Activated CD4-positive, alpha-beta T cell treated with anti-CD3 and anti-CD28 coated beads, Interleukin-2, amount 50 U/mL, for 16 hours (primary cell): ENCODE data around the gene CALU.
A peak's percentile ranks its signal among the peaks of the same experiment; 100 is the strongest.

Experiments
- DNase-seq: peaks from one replicate; pipeline ENCODE4 v3.0.0-alpha.2; 2020

Gene CALU

DNA sequence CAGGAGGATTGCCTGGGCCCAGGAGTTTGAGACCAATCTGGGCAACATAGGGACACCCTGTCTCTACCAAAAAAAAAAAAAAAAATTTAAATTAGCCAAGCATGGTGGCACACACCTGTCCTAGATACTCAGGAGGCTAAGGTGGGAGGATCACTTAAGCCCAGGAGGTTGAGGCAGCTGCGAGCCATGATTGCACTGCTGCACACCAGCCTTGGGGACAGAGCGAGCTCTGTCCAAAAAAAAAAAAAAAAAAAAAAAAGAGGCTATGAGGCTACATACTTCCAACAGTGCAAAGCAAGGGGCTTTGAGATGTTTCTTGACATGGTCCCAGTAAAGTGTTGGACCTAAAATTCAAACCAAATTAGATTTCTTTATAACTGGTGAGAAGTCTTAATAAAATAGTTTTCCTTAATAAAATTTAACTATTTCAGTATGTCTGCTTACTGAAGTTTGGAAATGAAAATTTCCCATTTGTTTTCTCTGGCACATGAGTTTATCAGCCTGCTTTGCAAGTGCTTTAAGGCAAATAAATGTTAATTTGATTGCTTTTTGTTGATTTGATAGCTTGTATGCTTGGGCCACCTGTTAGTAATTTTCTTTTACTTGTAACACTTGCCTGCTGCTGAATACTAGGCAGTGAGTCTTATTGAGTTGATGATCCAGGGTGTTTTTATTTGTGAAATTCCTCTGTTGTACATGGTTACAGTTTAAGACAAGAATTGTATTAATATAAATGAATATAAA, 16.1 kb downstream of the CALU start:
- DNase-seq: no peak

DNA sequence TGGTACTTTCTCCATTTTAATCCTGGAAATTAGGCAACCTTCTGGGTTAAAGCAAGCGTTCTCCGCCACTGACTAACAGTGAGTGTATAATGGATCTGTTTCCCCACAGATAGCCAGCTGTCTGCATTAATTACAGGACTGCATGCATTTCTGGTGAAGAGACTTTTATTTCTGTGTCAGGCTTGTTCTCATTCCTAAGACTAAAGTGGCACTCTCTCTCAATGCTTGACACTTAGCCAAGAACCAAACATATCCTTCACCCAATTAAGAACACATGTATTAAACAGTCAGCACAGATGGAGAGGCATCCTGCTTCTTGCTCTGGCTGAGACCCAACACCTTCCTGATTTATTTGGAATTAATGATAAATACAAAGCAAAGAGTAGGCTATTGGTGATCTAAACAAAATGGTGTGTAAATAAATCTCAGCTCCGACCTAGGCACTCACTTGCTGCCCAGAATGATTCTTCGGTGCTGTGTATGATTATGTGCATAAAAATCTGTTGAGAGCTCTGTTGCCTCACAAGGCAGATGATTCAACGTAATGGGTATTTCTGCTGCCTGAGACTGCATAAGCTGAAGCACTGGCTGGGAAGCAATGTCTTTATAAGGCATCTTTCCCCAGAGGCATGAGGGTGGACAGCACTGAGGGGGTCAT, 16.8 kb downstream of the CALU start:
- DNase-seq: no peak

DNA sequence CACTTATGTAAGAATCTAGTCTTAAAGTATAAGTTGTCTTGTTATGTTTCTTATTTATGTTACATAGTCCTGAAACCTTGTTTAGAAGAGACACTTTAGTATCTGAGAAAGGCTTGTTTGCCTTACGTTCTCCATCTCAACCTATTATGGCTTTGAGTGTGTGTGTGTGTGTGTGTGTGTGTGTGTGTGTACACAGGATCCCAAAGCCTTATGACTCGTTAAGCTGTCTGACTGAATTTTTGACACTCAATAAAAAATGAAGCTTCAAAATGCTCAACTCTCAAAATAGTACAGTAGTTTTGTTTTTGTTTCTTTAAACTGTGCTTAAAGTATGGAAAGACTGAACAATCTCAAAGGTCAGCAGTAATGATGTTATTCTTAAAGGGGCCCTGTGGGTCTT, 18.0 kb downstream of the CALU start:
- DNase-seq: no peak

DNA sequence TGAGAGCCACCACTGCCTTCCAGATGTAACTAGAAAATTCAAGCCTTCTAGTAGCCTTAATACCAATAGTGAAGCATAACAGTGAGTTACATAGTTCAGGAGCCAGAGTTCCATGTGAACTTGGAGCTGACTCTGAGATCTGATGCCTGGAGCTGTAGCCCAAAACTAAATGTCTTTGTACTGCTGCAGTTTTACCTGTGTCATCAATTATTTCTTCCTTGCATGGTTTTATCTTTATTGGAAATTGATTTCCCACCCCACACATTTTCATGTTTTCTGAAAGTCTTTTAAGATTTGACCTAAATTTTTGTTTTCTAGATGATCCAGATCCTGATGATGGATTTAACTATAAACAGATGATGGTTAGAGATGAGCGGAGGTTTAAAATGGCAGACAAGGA, 19.4 kb downstream of the CALU start:
- no peak for DNase-seq

DNA sequence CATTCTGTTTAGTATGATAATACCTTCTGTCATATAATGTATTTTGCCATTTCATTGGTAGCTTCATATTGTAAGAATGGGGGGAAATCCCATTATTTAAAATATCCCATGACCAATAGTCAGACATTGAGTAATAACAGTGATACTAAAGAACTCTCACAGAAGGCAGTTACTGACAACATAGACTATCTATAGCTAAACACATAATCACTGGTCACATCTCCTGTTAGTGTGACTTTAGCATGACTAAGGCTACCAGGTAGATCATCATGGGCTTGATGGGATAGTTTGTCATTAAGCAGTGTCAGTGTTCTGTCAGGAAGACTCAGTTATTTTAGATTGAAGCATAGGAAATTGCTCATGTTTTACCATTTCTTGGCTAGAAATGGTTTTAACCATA, 20.1 kb downstream of the CALU start:
- no peak for DNase-seq

DNA sequence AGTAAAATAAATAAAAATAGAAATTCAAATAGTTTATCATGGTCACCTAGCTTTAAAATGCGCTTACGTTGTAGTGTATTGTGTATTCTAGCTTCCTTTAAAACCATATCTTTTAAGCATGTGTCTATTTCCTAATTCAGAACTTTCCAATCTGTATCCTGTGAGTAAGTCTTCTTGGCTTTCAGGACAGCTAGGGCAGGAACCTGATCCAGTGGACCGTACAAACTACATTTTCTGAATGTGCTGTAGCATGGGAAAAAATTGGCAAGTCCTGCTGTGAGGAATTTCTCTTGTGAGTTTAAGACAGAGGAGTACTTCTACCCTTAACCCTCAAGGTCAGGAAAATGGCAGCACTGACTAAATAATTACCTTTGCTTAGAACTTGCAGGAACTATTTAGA, 24.4 kb downstream of the CALU start:
- DNase-seq: no peak

DNA sequence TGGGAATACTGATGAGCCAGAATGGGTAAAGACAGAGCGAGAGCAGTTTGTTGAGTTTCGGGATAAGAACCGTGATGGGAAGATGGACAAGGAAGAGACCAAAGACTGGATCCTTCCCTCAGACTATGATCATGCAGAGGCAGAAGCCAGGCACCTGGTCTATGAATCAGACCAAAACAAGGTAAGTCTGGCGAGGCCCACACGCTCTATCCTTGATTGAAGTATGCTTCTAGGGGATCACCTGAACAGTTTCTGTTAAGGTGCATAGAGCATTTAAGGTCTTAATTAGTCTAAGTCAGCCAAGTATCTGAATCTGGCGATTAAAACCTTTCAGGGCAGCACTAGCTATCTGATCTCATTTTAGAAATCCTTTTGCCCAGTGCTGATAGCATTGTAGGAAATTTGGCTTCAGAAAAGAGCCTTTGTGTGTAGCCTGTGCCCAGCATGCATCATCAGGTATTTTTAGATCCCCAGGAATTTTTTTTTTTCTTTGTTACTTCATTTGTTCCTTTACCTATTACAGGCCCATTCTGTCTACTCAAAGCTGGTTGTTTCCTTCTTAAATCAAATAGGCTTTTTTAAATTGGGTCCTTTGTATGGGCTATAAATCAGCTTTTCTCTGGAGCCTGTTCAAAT, 28.4 kb downstream of the CALU start:
- no peak for DNase-seq

DNA sequence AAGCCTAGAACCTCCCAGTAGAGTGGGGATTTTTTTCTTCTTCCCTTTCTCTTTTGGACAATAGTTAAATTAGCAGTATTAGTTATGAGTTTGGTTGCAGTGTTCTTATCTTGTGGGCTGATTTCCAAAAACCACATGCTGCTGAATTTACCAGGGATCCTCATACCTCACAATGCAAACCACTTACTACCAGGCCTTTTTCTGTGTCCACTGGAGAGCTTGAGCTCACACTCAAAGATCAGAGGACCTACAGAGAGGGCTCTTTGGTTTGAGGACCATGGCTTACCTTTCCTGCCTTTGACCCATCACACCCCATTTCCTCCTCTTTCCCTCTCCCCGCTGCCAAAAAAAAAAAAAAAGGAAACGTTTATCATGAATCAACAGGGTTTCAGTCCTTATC, 31.1 kb downstream of the CALU start:
- DNase-seq: no peak

DNA sequence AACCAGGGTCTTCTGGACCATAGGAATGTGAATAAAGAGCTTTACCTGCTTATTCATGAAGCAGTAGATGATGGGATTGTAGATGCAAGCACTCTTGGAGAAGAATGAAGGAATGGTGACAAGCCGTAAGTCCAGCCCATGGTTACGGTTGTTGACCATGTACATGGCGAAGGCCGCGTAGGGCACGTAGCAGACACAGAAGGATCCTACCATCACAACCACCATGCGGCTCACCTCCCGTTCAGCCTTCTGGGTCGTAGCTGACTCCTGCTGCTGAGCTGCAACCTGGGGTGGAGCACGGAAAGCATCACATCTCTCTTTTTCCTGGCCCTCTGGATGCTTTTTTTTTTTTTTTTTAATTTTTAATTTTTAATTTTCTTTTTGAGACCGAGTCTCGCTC, 34.4 kb downstream of the CALU start:
- no peak for DNase-seq

DNA sequence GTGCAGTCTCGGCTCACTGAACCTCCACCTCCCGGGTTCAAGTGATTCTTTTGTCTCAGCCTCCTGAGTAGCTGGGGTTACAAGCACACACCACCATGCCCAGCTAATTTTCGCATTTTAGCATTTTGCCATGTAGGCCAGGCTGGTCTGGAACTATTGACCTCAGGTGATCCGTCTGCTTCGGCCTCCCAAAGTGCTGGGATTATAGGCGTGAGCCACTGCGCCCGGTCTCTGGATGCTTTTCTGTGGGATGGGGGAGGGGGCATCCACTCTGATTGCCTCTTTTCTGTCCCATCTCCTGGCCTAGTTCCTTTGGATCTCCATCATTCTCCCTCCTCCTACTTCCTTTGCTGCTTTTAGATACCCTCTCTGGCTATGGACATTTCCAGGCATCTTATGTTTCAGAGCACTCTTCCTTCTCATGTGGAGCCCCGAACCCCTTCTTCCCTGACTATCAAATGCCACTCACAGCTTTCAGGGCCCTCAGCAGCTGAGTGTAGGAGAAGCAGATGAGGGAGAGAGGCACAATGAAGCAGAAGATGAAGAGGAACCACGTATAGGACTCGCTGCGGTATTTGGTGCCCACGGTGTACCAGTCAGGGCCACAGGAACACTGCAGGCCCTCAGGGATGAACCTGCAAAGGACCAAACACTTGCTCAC, 35.0 kb downstream of the CALU start:
- no peak for DNase-seq

DNA sequence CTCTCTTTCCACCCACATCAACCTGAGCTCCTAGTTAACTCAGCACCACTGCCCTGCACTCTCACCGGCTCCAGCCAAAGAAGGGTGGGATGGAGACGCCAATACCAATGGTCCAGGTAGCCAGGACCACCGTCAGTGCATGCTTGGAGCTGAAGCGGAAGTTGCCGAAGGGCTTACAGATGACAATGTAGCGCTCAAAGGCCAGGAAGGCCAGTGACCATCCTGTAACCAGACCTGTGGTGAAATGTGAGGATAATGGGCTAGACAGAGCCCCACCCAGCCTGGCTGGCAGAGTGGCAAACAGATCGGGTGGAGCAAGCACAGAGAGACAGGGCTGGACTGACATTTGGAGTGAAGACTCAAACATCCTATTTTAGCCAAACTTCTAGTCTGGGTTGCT, 35.8 kb downstream of the CALU start:
- no peak for DNase-seq

DNA sequence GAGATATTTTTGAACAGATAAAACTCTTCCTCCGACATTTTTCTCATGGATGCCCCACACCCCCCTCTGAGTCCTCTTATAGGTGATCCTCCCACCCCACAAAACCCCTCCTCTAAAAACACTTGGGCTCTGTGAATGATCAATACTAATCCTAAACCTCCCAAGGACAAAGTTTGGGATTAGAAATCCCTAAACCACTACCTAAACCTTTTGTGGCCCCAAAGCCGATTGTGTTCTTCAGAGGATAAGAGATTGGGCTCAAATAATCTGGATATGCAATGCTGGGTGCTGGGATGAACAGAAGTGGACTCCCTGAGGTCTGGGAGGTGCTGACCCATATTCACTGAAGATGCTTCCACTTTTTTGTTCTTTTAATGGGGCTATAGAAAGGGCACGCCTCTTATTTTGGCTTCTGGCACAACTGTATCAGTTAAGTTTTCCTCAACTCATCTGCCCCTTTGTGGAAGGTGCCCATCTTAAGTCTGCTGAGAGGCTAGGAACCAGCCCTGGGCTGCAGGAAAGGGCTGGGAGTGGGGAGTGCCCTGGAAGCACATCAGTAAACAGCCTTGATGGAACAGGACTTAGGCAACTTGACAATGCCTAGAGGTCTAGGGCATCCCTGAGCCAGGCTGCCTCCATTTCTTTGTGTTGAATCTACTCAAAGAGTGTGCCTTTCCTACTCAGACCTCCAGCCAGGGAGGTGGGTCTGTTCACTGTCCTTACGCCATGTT, 36.8 kb downstream of the CALU start, which contains the start of gene OPN1SW:
Gene OPN1SW, minus strand, starts transcription at position 51 of the 731 bp plus-strand sequence. Its CDS starts 13 bp downstream, at position 38.
- DNase-seq: no peak

DNA sequence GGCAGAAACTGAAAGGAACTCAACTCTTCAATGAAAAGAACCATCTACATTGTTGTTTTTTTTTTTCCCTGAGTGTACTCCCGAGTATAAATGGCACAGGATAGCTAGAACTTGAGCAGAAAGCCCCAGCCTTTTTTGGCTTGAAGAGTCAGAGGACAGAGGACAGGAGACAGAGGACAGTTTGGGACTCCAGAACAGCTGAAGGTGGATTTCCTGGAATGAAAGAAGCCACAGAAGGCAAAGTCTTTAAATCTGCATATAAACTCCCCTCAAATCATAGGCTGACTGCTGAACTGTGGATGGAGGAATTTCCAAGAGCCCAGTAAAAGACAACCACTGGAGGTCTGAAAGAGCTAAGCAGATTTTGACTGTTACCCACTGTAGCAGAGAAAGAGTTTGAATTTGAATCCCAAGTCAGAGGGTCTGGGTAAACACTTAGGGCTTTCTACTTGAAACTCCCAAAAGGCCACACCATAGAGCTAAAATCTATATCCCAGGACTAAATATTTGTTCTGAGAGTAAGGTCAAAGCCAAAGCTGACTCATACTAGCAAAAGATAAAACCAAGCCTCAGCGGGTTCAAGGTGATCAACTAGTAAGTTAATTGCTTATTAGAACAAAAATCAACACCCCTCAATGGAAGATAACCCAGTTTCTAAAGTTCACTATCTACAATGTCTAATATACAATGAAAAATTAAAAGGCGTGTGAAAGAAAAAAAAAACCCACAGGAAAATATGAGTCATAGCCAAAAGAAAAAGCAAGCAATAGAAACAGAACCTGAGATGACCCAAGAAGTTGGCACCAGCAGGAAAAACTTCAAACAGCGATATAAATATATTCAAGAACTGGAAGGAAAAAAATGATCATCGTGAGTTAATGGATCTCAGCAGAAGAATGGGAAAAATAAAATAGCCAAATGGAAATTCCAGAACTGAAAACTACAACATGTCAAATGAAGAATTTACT, 38.3 kb downstream of the CALU start:
- DNase-seq: peak; percentile 8

DNA sequence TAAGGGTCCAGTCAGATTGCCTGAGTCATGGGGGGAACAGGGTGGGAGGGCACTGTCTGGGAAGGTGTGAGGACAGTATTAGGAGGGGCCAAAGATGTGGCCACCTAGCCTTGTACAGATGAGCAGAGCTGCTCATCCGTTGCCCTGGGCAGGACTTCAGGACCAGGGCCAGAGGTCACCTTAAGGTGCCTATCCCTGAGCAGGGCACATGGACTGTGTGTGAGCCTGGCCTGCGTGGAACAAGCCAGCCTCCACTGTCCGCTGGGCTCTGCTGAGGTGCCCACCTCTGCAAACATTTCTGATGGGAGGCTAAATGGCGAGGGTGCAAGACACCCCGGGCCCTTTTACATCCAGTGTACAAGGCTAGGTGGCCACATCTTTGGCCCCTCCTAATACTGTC, 39.8 kb downstream of the CALU start:
- no peak for DNase-seq

DNA sequence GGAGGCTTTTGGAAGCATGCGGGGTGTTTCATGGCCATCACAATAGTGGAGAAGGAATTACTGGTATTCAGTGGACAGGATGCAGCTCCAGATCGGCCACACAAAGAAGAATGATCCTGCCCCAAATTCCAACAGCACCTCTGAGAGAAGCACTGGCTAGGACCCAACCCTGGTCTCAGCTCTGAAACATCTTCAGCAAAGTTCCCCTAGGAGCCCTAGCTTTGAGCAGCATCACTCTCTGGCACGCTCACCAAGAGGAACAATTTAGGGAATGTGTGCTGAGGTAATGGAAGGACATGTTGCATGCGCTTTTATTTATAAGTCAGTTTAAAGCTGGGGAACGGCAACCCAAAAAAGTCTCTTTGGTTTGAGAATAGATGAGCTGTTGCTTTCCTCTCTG, 42.0 kb downstream of the CALU start:
- no peak for DNase-seq

DNA sequence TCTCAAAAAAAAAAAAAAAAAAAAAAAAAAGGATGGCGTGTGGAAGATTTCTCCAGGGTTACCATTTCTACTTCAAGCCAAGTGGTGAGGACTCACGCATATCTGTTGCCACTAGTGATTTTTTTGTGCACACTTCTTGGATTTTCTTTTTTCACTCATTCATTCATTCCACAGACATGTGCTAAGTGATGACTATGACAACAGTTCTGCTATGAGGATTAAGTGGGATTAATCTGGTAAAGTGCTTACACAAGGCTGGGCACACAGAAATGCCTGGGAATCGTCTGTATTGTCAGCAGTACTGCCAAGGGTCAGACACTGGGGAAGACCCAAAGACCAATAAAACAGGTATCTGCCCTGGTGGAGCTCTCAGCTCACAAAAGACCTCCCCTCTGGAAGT, 42.7 kb downstream of the CALU start:
- DNase-seq: no peak

DNA sequence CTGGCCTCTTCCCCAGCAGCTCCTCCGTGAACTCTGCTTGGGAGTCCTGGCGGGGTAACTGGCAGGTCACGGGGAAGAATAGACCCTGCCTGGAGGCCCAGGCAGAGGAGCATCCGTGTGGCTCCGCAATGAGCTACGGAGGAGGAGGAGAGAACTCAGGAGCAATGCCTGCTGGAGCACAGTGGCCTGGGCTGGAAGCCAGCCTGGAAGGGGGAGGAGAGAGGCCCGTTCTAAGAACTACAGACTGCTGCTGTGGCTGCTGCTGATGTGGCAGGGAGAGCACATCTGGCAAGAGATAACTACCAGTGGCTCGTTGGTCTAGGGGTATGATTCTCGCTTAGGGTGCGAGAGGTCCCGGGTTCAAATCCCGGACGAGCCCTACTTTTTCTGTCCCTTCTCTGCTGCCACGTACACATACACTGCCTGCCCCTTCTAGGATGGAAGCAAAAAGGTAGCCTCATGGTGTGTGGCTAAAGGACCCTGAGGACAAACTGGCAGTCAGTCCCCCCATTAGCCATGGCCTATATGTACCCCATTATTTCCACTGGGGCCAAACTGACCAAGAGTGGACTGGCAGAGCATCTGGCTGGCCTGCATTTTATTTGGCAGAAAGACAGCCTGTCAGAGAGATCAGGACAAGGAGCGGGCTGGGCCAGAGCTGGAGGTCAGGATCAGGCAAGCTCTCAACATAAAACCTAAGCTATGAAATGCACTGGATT, 44.1 kb downstream of the CALU start:
- peak; percentile 45 for DNase-seq

DNA sequence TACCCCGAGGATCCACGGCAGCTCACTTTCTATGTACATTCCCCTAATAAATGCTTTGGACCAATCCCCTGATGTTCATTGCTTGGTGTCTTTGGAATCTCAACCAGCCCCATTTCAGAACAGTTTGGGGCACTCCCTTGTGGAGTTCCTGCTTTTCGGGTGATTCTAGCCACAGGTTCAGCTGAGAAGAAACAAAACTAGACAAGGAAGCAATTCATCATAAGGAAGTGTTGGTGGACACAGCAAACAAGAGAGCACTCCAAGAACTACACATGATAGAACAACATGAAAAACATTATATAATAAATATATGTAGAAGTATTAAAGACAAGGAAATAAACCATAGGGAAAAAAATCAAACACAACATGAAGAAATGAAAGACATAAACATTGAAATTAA, 46.6 kb downstream of the CALU start:
- DNase-seq: no peak

DNA sequence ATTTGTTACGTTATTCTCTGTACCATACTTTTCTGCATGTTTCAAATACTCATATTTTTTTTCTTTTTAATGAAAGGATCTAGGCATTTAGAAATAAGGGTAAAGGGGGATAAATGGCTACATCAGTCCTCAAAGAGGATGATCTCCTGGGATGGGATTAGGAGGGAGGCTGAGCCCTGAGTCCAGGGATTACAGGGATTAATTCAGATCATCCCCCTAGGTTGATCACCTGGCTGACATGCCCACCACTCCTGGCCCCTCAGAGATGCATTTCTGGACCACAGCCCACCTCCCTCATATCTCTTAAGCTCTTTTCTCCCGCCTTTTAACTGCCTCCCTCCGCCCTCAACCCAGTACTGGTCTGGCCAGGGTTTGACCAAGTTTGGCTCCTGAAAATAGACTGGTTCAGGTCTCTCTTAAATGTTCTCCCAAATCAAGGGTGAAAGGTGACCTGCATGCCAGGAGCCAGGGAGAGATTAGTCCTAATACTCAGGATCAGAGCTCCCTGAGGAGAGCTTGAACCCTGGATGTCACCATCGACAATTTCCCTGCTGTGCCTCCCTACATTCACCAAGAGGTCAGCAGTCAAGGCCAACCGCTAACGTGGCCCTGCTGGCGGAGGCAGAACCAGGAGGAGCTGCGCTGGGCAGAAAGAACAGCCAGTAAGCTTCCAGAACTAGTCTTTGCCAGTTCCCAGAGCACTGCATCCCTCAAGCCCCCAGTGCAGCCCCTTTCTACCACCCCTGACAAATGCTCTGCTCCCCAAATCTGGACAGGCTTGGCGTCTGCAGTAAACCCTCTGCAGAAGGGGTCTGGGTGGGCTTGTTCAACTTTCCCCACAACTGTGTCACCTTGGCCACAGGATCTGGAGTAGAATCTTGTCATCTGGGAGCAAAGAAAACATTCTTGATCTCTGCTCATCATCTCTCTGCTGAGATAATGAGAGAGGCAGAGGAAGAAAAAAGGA, 49.6 kb downstream of the CALU start:
- no peak for DNase-seq
